Activated CD4-positive, alpha-beta T cell treated with anti-CD3 and anti-CD28 coated beads, Interleukin-2, amount 50 U/mL, for 16 hours (primary cell): ENCODE data around the gene FIGNL2.
"Not testable (repeated sequence)": the region's sequence is repeated elsewhere in the genome, so short reads cannot be mapped to it uniquely, and the experiment has no call there.

ENCODE experiments used
- DNase-seq: peaks from one replicate; pipeline ENCODE4 v3.0.0-alpha.2; 2020

The FIGNL2 gene, protein sequence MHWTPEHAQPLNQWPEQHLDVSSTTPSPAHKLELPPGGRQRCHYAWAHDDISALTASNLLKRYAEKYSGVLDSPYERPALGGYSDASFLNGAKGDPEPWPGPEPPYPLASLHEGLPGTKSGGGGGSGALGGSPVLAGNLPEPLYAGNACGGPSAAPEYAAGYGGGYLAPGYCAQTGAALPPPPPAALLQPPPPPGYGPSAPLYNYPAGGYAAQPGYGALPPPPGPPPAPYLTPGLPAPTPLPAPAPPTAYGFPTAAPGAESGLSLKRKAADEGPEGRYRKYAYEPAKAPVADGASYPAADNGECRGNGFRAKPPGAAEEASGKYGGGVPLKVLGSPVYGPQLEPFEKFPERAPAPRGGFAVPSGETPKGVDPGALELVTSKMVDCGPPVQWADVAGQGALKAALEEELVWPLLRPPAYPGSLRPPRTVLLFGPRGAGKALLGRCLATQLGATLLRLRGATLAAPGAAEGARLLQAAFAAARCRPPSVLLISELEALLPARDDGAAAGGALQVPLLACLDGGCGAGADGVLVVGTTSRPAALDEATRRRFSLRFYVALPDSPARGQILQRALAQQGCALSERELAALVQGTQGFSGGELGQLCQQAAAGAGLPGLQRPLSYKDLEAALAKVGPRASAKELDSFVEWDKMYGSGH

DNA sequence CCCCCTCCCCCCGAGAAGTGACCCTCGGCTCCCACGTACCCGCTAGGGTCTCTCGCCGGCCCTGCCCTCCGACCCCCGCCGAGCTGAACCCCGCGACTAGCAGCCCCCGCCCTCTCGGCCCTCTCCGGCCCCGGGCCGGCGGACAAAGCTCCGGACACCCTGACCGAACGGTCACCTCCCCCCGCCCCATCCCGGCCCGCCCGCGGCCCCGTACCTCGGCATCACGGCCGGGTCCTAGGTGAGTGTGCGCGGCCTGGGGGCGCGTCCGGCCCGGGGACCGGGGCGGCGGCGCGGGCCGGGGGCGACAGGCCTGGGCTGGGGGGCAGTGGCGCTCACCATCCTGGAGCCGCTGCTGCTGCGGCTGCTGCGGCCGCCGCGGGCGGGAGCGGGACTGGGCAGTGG, at the start of gene FIGNL2:
TSS of gene FIGNL2 (minus strand) at position 393 of the 402 bp plus-strand sequence. CDS start 26,305 bp downstream, outside the sequence.
- no peak for DNase-seq

DNA sequence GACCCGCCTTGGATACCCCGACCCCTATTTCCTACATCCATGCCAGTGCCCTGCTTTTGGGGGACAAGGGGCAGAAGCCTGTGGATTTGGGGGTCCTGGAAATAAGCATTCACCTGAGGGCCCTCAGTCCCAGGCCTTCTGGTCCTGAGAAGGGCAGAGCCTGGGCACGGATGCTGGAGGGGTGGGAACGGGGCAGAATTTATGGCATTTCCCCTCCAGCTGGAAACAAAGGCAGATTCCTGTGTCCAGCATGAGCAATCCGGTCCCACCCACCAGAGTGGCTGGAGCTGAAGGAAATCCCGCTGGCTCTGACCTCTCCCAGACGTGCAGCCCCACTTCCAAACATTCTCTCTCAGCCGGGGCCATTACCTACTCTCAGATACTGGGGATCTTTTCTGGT, 48.7 kb upstream of the FIGNL2 start:
- no peak for DNase-seq

DNA sequence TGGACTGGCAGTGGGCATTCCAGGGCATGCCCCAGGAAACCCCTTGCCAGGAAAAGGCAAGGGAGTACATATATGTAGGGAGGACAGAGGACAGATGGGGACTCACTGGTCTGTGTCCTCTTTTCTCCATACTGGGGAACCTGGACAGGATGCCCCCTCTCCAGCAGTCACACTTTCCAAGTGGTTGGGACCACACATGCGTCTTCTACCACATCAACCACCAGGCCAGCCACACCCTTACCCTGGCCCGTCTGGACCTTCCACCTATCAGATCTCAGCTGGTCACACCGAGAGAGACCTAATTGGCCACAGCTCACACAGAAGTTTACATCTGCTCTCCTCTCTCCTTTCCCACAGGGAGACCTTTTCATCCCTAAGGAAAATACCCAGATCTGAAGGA, 47.7 kb upstream of the FIGNL2 start:
- DNase-seq: no peak

DNA sequence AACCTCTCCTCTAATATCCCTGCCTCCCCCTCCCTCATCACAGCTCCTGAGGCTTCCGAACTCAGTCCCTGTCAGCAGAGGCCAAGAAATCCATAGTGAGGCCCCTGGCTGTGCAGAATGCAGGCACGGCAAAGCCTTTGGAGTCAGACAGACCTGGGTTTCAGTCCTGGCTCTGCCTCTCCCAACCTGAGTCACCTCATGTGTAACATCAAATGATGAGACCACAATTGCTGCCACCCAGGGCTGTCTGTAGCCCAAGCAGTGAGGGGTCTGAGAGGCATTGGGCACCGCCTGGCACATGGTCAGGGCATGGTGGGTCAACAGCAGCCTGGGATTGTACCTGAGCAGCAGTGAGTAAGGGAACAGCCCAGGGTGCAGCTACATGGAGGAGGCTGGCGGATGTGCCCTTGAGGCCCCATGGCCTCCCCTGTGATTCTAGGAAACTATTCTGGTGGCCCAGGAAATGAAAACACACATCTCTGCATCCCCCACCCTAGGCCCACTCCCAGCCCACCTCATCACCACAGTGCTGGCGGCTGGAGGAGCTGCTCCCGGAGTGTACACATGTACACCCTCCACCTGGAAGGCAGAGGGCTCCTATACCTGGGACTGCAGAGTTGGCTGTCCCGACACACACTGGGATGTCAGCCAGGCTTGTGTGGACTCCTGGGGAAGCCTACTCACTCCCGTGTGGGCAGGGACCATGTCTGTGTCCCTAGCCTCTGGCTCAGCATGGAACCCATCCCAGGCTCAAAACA, 47.0 kb upstream of the FIGNL2 start:
- DNase-seq: no peak

DNA sequence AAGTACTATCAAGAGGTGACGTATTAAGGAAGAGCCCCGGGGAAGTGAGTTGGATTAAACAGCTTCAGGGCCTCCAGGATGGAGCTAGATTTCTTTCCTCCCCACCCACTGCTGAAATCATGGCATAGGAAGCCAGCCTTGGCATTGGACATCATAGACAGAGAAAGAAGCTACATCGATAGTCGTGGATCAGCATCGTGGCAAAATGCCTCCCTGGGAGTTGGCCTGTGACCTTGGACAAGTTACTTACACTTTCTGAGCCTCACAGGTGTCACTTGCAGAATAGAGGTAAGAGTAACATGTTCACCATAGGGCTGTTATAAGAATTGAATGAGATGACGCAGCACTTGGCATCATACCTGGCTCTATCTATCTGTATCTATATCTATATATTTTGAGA, 45.3 kb upstream of the FIGNL2 start:
- DNase-seq: no peak

DNA sequence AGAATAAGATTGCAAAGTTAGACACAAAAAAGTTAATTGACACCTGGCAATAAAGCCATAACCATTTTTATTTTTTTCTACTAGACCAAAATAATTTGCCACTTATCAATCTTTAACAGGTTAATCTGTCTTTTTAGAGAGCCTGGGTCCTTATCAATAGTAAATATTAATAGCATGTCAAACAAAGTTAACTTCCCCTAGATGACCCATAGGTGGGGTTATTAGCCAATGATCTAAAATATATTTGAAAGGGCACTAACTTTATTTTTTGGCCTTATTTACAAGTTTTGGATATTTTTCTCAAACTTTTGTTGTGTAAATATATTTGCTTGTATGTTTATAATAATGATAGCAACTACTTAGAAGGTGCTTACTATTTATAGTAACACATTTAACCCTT, 43.3 kb upstream of the FIGNL2 start:
- DNase-seq: no peak

DNA sequence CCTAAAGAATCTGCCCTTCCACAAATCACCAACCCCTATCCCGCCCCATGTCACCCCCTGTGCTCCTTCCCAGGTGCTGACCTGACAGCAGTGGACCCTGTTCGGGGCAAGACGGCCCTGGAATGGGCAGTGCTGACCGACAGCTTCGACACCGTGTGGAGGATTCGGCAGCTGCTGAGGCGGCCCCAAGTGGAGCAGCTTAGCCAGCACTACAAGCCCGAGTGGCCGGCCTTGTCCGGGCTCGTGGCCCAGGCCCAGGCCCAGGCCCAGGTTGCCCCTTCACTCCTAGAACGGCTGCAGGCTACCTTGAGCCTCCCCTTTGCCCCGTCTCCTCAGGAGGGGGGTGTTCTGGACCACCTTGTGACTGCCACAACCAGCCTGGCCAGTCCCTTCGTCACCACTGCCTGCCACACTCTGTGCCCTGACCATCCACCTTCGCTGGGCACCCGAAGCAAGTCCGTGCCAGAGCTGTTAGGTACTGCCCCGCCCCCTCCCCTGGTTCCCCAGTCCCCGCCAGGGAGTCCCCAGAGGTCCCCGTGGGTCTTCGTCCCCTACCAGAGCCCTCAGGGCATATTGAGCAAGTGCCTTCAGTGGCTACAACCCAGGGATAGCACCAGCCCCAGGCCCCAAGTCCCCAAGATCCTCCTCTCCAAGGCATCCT, 42.1 kb upstream of the FIGNL2 start:
- DNase-seq: no peak

DNA sequence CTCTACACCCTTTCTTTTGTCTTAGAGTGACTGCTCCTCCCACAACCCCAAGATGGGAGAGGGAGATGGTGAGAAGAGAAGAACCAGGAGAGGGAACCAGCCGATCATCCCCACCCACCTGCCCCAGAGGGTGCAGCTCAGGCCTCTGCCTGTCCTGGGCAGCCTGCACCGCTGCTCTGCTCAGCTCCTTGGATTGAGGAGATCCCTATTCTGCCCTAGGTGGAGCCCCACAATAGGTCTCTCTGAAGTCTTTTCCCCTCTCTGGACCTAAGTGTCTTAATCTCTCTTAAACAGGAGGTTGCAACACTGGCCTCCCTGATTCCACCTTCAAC, 41.6 kb upstream of the FIGNL2 start:
- no peak for DNase-seq

DNA sequence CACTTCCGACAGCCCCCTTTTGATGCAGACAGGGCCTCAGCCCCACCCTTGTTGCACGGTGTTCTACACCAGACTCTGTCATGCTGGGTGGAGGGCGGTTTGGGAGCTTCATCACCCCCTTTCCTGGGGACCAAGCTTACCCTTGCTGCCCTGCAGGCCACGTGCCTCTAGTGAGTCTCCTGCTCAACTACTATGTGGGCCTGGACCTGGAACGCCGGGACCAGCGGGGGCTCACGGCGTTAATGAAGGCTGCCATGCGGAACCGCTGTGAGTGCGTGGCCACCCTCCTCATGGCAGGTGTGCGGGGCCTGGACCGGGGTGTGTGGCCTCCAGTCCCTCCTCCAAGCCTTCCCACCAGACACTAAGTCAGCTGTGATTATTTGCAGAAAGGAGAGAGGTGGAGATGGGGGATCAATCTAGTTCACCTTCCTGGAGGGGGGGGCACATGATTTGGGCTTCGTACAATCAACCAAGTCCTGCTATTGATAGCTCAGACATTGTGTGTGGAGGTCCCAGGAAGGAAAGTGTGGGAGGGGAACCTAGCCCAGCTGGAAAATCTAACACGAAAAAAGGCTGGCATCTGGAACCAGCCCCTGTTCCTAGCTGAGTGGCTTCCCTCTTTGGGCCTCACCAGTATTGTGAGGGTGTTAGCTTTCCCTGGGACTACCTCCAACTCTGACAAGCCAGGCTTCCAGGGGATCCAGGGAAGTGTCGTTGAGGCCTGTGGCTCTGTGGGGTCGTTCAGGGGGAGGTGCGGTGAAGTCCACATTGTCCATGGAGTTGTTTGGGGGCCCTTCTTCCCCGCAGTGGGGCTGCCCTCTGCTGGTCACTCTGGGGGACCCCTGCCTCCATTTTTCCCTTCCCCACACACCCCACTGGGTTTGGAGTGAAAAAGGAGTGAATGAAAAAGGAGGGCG, 41.0 kb upstream of the FIGNL2 start:
- no peak for DNase-seq

DNA sequence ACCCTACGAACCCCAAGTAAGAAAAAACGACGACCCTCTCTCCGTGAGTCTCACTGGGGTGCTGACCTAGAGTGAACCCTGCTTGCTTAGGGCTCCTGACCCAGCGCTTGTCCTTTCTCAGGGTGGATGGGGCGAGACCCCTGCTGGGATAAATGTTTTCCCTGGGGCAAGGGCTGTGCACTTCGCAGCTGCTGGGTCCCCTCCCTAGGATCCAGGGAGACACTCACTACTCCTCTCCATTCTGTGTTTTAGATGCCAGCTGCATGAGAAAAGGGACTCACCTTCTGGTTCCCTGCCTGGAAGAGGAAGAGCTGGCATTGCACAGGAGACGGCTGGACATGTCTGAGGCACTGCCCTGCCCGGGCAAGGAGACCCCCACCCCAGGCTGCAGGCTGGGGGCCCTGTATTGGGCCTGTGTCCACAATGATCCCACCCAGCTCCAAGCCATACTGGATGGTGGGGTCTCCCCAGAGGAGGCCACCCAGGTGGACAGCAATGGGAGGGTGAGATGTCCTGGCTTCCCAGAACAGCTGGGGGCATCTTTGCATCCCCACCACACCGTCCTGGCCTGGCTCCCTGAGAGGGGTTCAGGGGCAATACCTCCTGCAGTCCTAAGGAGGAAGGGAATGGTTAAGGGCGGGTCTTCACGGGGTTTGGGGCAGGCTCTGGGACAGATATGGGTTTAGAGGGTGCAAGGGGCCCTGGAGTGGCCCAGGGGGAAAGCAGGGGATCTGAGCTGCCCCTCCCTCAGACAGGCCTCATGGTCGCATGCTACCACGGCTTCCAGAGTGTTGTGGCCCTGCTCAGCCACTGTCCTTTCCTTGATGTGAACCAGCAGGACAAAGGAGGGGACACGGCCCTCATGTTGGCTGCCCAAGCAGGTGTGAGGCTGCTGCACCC, 40.0 kb upstream of the FIGNL2 start:
- DNase-seq: no peak

DNA sequence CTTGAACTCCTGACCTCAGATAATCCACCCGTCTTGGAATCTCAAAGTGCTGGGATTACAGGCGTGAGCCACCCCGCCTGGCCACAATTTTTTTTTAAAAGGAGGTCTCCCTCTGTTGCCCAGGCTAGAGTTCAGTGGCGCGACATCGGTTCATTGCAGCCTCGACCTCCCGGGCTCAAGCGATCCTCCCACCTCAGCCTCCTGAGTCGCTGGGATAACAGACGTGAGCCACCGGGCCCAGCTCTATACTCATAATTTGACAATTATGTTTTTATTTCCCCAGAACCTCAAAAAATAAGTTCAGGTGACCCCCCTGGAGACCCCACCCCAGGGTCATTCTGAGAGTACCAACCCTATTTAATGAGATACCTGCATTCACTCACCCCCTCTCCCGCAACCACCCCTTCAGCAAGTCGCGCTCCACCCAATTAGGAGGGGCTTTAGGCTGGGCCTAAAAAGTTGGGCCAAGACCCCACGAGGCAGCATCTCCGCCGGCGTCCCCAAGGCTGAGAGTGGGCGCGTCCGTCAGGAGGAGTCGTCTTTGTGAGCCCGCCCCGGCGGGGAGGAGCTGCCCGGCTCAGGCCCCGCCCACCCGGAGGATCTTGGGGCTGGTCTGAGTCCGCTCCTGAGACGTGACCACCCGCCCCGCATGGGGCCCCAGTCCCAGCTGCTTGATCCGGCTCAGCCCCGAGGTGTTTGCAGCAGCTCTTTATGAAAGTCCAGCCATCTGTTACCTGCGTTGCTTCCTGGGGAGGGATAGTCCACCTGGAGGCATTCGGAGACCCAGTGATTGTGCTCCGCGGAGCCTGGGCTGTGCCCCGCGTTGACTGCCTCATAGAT, 39.2 kb upstream of the FIGNL2 start, which contains the start of gene ANKRD33:
TSS of gene ANKRD33 (plus strand) at position 628 of the 840 bp plus-strand sequence. CDS start at position 712, 84 bp downstream.
- no peak for DNase-seq

DNA sequence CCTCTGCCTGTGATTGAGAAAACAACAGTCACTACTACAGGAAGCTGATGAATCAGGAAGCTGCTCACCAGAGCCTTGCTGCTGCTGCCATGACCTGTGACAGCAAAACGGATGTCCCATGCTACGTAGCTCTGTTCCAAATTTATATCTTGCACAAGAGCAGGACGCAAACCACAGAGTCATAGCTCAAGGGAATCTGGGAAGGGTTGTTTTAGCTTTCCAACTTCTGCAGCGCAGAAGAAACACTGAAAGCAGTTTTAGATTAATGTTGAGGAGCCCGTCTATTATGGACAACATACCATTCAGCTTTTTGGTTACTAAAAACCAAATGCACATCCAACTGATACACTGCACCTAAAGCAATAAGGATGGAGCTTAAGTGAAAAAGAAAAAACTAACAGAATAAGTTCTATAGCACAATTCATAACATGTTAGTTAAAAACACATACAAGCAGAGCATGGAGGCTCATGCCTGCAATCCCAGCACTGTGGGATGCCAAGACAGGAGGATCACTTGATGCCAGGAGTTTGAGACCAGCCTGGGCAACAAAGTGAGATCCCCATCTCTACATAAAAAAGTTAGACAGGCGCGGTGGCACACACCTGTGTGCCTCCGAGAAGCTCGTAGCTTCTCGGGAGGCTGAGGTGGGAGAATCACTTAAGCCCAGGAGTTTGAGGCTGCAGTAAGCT, 37.6 kb upstream of the FIGNL2 start:
- DNase-seq: peak; percentile 70

DNA sequence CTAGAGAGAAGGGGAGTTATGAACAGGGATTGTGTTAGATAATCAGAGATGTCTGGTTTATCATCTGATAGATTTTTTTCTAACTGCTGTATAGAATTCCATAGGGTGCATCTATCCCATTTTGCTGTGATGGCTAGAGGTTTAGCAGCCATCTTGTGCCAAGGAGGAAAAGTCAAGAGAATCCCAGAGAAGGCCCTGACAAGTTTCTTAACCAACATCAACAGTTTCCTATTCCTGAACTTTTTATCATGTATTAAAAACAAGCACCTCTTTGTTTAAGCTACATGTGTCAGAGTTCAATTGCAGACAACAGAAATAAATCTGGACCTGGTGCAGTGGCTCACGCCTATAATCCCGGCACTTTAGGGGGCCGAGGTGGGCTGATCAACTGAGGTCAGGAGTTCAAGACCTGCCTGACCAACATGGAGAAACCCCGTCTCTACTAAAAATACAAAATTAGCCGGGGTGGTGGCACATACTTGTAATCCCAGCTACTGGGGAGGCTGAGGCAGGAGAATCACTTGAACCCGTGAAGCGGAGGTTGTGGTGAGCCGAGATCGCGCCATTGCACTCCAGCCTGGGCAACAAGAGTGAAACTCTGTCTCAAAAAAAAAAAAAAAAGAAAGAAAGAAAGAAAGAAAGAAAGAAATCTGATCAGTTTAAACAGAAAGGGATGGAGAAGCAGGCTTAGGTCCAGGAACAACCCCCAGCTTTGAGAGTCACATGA, 36.9 kb upstream of the FIGNL2 start:
- not testable (repeated sequence) for DNase-seq

DNA sequence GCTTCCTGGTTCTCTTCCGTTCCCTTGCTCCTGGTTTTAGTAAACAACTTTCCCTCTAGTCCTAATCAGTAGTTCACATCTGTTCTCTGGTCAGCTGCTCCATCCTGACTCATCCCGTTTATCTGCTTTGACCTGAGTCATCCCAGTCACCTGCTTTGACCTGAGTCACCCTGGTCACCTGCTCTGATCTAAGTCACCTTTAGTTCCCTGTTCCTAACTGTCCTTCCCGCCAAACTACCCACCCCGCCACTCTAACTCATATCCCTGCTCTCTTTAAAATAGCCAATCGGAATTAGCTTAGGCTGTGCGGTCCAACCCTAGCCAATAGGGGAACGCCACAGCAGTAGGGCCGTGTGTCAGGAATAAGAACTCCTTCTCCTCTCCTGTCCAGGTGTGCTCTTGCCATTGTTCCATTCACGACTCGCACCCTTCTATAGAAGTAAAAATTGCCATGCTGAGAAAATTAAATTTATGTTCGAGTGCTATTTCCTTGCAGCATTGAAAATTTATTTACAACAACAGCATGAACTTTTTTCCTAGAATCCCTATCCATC, 36.2 kb upstream of the FIGNL2 start:
- DNase-seq: no peak

DNA sequence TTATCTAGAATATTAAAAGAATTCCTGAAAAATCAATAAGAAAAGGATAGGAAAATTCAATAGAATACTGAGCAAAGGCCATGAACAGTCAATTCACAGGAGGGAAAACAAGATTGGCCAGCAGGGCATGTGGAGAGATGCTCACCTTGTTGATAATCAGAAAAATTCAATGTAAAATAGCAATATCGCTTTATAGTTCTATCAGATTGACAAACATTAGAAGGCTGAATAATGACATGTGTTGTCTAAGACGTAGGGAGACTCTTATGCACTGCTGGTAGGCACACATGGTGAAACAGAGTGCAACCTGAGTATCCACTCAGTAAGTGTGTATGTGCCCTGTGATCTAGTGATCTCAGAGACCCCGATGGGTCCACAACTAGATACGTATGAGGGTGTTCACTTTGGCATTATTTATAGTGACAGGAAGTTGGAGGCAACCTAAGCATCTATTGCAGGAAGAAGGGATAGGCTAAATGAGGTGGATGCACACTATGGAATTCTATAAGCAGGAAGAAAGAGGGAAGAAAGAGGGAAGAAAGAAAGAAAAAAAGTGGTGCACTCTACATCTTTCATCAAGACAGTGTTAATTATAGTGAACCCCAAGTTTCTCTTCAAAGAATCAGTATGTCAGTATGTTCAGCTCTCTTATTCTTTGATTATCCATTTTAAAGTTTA, 35.6 kb upstream of the FIGNL2 start:
- no peak for DNase-seq

DNA sequence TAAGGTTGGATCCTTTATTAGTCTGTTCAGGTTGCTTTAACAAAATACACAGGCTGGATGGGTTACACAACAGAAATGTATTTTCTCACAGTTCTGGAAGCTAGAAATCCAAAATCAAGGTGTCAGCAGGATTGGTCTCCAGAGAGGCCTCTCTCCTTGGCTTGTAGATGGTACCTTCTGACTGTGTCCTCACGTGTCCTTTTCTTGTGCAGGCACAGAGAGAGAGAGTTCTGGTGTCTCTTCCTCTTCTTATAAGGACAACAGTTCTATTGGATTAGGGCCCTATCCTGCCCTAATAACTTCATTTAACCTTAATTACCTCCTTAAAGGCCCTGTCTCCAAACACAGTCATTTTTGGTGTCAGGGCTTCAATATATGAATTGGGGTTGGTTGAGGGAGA, 34.8 kb upstream of the FIGNL2 start:
- DNase-seq: no peak

DNA sequence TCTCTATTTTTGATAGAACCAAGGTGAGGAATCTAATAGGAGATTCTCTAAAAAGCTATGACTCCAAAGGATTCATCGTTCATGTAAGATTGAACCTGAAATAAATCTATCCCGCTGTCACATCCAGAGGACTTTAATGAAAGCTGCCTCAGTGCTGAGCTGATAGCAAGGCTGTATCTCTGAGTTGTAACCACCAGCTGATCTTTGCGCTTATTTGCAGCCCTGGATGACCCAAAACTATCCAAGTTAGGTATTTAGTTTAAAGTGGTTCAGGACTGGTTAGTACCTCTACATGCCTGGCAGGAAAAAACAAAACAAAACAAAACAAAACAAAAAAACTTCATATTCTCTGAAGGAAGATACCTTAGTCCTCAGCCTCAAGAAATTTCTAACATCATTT, 30.6 kb upstream of the FIGNL2 start:
- DNase-seq: no peak

DNA sequence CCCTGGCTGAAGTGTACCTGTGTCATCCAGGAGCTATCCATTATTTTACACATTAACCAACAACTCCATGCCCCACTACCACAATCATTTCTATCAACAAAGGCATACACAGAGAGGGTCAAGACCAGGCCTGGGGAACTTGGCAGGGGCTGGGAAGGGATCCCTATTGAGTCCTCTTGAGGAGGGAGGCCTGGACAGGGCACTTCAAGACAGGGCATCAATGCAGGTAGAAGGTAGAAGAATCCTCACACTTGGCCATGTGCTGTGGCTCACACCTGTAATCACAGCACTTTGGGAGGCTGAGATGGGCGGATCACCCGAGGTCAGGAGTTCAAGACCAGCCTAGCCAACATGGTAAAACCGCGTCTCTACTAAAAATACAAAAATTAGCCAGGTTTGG, 26.0 kb upstream of the FIGNL2 start:
- DNase-seq: no peak
